Memory B cell (primary cell): ENCODE results near the gene PAX7.
"Not testable (repeated sequence)": the region's sequence is repeated elsewhere in the genome, so short reads cannot be mapped to it uniquely, and the experiment has no call there.

ENCODE experiments used
- ATAC-seq: fragments of 150-1000 bp; cut with Tn5 transposase; 2 replicates; pipeline ENCODE4 v1.10.0; 2021; ENCODE audit warnings: low read depth, mild to moderate bottlenecking, moderate library complexity
- DNase-seq, 2 donors: peaks; one replicate each; pipeline ENCODE4 v3.0.0; 2022; ENCODE audit warnings: low spot score in 2 of 2
- H3K27ac Mint-ChIP-seq: one replicate; pipeline ENCODE4 v1.8.0; 2022; ENCODE audit warnings: mild to moderate bottlenecking, moderate library complexity, mixed read lengths
- H3K27me3 Mint-ChIP-seq: one replicate; pipeline ENCODE4 v1.8.0; 2022; ENCODE audit warnings: mixed read lengths
- H3K36me3 Mint-ChIP-seq: one replicate; pipeline ENCODE4 v1.8.0; 2022; ENCODE audit warnings: mild to moderate bottlenecking, mixed read lengths
- H3K4me1 Mint-ChIP-seq: one replicate; pipeline ENCODE4 v1.8.0; 2022; ENCODE audit warnings: mixed read lengths
- H3K4me3 Mint-ChIP-seq: one replicate; pipeline ENCODE4 v1.8.0; 2022; ENCODE audit warnings: mild to moderate bottlenecking, moderate library complexity, mixed read lengths
- H3K9me3 Mint-ChIP-seq: one replicate; pipeline ENCODE4 v1.8.0; 2022; ENCODE audit warnings: mixed read lengths

The PAX7 gene

GRCh38 chr1:18630511-18631495, at the start of gene PAX7:
PAX7 (plus strand) TSS chr1:18630846; CDS start chr1:18631604, 758 bp downstream.
- no peak within 1 kb of the TSS for H3K27ac Mint-ChIP-seq
- H3K4me1 Mint-ChIP-seq: peaks cover 7% of the 10 kb centered on the region
- no peak for DNase-seq
- no peak within 1 kb of the TSS for H3K4me3 Mint-ChIP-seq
- peaks cover 3% of the 10 kb centered on the region for H3K36me3 Mint-ChIP-seq
- no peak for ATAC-seq
- H3K9me3 Mint-ChIP-seq: no peaks in the 10 kb centered on the region
- H3K27me3 Mint-ChIP-seq: peaks cover 47% of the 10 kb centered on the region

DNA sequence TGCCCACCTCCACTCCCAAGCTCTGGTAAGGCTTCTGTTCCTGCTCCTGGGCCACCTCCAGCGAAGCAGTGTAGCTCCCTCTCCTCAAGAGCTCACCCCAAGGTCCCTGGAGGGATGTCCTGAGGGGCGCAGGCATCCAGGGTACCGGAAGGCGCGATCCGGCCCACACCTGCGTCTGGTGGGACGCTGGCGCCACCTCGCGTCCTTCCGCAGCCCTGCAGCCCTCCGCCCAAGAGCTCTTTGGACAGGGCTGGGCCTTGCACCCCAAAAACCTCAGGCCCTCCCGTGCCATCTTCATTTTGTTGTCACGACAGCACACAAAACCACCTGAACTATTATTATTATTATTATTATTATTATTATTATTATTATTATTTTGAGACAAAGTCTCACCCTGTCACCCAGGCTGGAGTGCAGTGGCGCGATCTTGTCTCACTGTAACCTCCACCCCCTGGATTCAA, 49.2 kb upstream of the PAX7 start:
- no peak overlapping the region for H3K4me3 Mint-ChIP-seq
- no peak overlapping the region for H3K27ac Mint-ChIP-seq
- no peaks in the 10 kb centered on the region for H3K36me3 Mint-ChIP-seq
- H3K9me3 Mint-ChIP-seq: no peaks in the 10 kb centered on the region
- H3K27me3 Mint-ChIP-seq: peaks cover 18% of the 10 kb centered on the region
- DNase-seq (peak in 1 of 2 donors; percentile 32), ATAC-seq (no peak)
- H3K4me1 Mint-ChIP-seq: no peaks in the 10 kb centered on the region

DNA sequence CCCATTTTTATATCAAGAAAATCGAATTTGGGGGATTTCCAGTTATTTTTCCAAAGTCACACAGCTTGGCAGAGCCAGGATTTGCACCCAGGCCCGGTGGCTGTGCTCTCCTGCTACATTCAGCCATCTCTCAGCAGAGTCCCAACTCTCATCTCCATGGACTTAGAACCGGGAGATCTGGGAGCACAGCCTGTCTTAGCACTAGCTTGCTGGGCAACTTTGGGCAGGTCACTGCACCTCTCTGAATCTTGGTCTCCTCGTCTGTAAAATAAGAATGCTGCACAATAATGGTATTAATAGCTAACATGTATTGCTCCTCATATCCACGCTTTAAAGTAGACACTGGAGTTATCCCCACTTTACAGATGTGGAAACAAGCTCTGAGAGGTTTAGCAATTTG, 47.8 kb upstream of the PAX7 start:
- Mint-ChIP-seq H3K27ac (no peak overlapping the region), H3K36me3 (no peaks in the 10 kb centered on the region), H3K4me3 (no peak overlapping the region), H3K9me3 (no peaks in the 10 kb centered on the region), H3K4me1 (no peaks in the 10 kb centered on the region), H3K27me3 (peaks cover 17% of the 10 kb centered on the region)
- no peak for DNase-seq
- no peak for ATAC-seq

DNA sequence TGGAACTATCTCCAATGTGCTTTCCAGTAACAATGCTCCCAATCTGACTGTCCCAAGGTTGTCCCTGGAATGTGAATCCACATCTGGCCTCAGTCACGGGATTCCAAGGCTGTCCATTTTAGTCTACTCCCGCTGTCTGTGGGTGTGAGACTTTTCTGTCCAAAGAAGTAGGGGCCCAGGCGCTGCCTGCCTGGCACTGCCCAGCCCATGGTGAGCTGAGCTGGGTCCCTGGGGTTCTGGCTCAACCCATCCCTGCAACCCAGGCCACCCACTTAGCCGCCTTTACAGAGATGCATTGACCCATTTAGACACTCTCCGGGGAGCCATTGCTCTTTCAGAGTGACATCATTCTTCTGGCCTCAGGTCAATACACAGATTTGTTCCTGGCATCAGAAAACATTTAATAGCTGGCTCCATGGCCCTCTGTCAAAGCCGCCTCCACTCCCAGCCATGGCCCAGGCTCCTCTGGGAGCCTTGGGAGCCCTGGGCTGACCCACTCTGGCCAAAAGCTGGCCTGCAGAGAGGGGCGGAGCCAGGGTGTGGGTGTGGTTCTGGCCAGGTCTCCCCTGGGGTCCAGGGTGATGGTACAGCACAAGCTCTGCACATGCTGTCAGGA, 47.2 kb upstream of the PAX7 start:
- ATAC-seq: no peak
- no peaks in the 10 kb centered on the region for H3K4me1 Mint-ChIP-seq

DNA sequence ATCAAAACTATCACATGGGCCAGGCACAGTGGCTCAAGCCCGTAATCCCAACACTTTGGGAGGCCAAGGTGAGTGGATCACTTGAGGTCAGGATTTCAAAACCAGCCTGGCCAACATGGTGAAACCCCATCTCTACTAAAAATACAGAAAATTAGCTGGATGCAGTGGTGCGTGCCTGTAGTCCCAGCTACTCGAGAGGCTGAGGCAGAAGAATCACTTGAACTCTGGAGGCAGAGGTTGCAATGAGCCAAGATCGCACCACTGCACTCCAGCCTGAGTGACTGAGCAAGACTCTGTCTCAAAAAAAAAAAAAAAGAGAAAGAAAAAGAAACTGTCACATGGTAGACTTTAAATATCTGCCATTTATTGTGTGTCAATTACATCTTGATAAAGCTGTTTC, 44.6 kb upstream of the PAX7 start:
- H3K4me1 Mint-ChIP-seq, ATAC-seq, H3K4me3 Mint-ChIP-seq, H3K27ac Mint-ChIP-seq, H3K9me3 Mint-ChIP-seq, DNase-seq, H3K36me3 Mint-ChIP-seq: not testable (repeated sequence)
- H3K27me3 Mint-ChIP-seq: peaks cover 12% of the 10 kb centered on the region

More for the DNA sequence above, 47.2 kb upstream of the PAX7 start:
- Mint-ChIP-seq H3K4me3 (no peak overlapping the region), H3K27ac (no peak overlapping the region), H3K27me3 (peaks cover 15% of the 10 kb centered on the region), H3K36me3 (no peaks in the 10 kb centered on the region), H3K9me3 (no peaks in the 10 kb centered on the region)
- no peak for DNase-seq

DNA sequence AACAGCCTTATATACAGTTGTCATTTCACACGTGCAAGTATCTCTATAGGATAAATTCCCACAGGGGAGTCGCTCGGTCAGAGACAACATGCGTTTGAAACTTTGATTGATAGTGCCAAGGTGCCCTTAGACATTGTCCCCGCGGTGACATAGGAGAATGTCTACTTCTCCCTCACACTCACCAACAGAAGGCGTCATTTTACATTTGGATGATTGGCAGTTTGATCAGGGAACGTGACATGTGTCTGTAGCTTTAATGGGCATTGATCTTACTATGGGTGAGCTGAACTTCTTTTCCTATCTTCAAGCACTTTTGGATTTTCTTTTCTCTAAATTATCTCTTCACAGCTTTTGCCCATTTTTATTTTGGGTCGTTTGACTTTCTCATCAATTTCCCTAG, 42.6 kb upstream of the PAX7 start:
- ATAC-seq: no peak
- H3K4me1 Mint-ChIP-seq: no peaks in the 10 kb centered on the region
- H3K36me3 Mint-ChIP-seq: no peaks in the 10 kb centered on the region
- no peak for DNase-seq
- H3K27ac Mint-ChIP-seq: no peak overlapping the region
- no peak overlapping the region for H3K4me3 Mint-ChIP-seq
- peaks cover 14% of the 10 kb centered on the region for H3K27me3 Mint-ChIP-seq
- H3K9me3 Mint-ChIP-seq: peaks cover 2% of the 10 kb centered on the region

DNA sequence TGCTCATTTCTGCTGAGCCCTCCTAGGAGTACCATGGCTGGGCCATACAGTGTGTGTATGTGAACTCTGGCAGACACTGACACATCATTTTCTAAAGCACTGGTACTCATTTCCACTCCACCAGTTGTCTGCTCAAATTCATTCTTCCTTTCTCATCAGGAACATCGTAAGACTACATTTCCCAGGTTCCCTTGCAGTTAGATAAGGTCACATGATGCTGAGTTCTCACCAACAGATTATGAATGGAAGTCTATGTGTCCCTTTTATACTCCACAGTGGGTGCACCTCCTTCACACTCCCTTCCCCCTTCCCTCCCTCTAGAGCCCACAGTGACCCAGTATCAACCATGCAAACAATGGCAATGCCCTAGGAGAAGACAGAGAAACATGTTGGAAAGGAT, 38.3 kb upstream of the PAX7 start:
- H3K36me3 Mint-ChIP-seq: no peaks in the 10 kb centered on the region
- peaks cover 18% of the 10 kb centered on the region for H3K27me3 Mint-ChIP-seq
- no peak overlapping the region for H3K4me3 Mint-ChIP-seq
- ATAC-seq: no peak
- no peaks in the 10 kb centered on the region for H3K4me1 Mint-ChIP-seq
- H3K27ac Mint-ChIP-seq: no peak overlapping the region
- H3K9me3 Mint-ChIP-seq: peaks cover 2% of the 10 kb centered on the region
- DNase-seq: no peak

- Mint-ChIP-seq H3K27ac (no peak overlapping the region), H3K4me1 (no peaks in the 10 kb centered on the region), H3K4me3 (no peak overlapping the region), H3K9me3 (no peaks in the 10 kb centered on the region), H3K36me3 (no peaks in the 10 kb centered on the region), H3K27me3 (peaks cover 20% of the 10 kb centered on the region)
- DNase-seq: peak; percentile 12 to 41
- peak; percentile 48 for ATAC-seq
Measured at GRCh38 chr1:18597160-18598042, 33.2 kb upstream of the PAX7 start.

GRCh38 chr1:18599086-18599485, 31.6 kb upstream of the PAX7 start:
- peaks cover 15% of the 10 kb centered on the region for H3K27me3 Mint-ChIP-seq
- H3K4me1 Mint-ChIP-seq: no peaks in the 10 kb centered on the region
- no peaks in the 10 kb centered on the region for H3K36me3 Mint-ChIP-seq
- DNase-seq: no peak
- H3K9me3 Mint-ChIP-seq: no peaks in the 10 kb centered on the region
- H3K4me3 Mint-ChIP-seq: no peak overlapping the region
- ATAC-seq: no peak
- no peak overlapping the region for H3K27ac Mint-ChIP-seq

DNA sequence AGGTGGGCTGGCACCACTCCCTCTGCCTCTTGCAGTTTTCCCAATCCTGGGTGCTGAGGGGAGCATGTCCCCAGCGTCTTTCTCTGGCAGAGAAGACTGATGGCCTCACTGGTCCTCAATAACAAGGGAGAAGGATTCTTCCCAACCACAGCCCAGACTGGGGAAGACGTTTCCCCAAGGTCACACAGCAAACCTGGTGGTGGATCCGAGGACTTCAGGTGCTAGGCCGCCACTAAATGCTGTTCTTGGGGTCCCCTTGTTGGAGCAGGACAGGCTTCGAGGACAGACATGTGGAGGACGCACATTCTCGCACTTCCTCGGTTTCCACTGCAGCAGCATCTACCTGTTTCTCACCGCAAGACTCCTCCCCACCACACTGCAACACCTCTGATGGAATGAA, 30.9 kb upstream of the PAX7 start:
- DNase-seq (no peak), ATAC-seq (no peak)
- no peak overlapping the region for H3K27ac Mint-ChIP-seq
- no peaks in the 10 kb centered on the region for H3K4me1 Mint-ChIP-seq
- H3K27me3 Mint-ChIP-seq: peaks cover 11% of the 10 kb centered on the region
- no peaks in the 10 kb centered on the region for H3K9me3 Mint-ChIP-seq
- H3K4me3 Mint-ChIP-seq: no peak overlapping the region
- no peaks in the 10 kb centered on the region for H3K36me3 Mint-ChIP-seq

GRCh38 chr1:18602533-18603211, 28.0 kb upstream of the PAX7 start:
- Mint-ChIP-seq H3K27ac (no peak overlapping the region), H3K36me3 (no peaks in the 10 kb centered on the region), H3K4me3 (no peak overlapping the region), H3K4me1 (no peaks in the 10 kb centered on the region), H3K27me3 (peaks cover 8% of the 10 kb centered on the region), H3K9me3 (no peaks in the 10 kb centered on the region)
- DNase-seq (no peak), ATAC-seq (peak; percentile 34)

DNA sequence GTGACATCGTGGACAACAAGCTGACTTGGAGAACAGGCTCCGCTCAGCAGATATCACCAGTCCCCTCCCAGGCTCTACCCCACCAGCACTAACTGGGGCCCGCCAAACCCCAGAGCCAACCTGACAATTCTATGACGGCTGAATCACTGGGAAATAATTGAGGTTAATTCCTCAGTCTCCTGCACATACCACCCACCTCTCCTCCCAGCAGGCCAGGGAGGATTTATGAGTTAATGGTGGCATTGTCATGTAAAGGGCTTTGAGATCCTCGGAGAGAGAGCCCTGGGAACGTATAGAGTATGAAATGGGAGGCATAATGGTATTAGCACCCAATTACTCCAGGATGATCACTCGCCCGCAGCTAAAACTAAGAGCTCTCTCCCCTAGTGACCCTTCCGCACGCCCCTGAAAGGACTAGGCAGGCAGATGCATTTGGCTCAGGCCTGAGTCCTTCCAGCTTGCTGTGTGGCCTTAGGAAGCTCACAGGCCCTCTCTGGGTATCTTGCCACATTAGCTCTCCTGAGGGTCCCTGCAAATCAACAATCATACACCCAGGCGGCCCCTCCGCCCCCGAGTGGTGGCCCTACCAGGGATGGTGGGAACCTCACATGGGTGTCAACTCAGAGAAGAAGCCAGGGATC, 27.3 kb upstream of the PAX7 start:
- Mint-ChIP-seq H3K27me3 (peaks cover 10% of the 10 kb centered on the region), H3K4me1 (no peaks in the 10 kb centered on the region), H3K36me3 (no peaks in the 10 kb centered on the region), H3K27ac (no peak overlapping the region), H3K4me3 (no peak overlapping the region), H3K9me3 (no peaks in the 10 kb centered on the region)
- DNase-seq: no peak
- no peak for ATAC-seq
